Tibial artery (tissue), 4 donors: ENCODE results near the gene TRPM1.

Experiments
- DNase-seq, 2 donors: peaks; one replicate each; pipeline ENCODE4 v3.0.0-alpha.2; 2019
- H3K27ac ChIP-seq, 2 donors: fragments of 200-600 bp; sonication (generic) in 1 of 2; 1 replicate in 1 of 2; 2 replicates in 1 of 2; pipeline ENCODE4 v1.5.1; 2018 to 2019; ENCODE audit warnings: mild to moderate bottlenecking in 1 of 2
- H3K27me3 ChIP-seq, 2 donors: fragments of 200-600 bp; sonication (generic) in 1 of 2; one replicate each; pipeline versions ENCODE4 v1.5.1 to v1.6.0; 2016 to 2019
- H3K36me3 ChIP-seq, 3 donors: fragments of 200-600 bp; sonication (generic) in 2 of 3; one replicate each; pipeline ENCODE4 v1.5.1; 2016 to 2019; ENCODE audit warnings: mild to moderate bottlenecking in 2 of 3
- H3K4me1 ChIP-seq, 4 donors: fragments of 200-600 bp; sonication (generic) in 2 of 4; 1 replicate in 3 of 4; 2 replicates in 1 of 4; pipeline ENCODE4 v1.5.1; 2016 to 2019
- H3K4me3 ChIP-seq, 2 donors: fragments of 200-600 bp; sonication (generic) in 1 of 2; 1 replicate in 1 of 2; 2 replicates in 1 of 2; pipeline ENCODE4 v1.5.1; 2018 to 2019; ENCODE audit warnings: mild to moderate bottlenecking in 2 of 2
- H3K9me3 ChIP-seq, 3 donors: fragments of 200-600 bp; sonication (generic) in 1 of 3; one replicate each; pipeline ENCODE4 v1.5.1; 2016 to 2019
- CTCF ChIP-seq, 2 experiments: fragments of 200-600 bp in 1 of 2; fragments of 450-650 bp in 1 of 2; IDR thresholded peaks; one replicate each; pipeline ENCODE4 v1.5.1; 2017 to 2019; ENCODE audit warnings: antibody characterized with exemption in 2 of 2, mild to moderate bottlenecking in 1 of 2, moderate library complexity in 1 of 2
- intact Hi-C: fragments of 100-400 bp; cut with DNase I; formaldehyde crosslinking; loops from one replicate; pipeline ENCODE4 v1.15.0; 2023; ENCODE audit warnings: low total_unique reads

Gene TRPM1

GRCh38 chr15:30992249-30992864 is 109.2 kb downstream of the TRPM1 start:
- intact Hi-C loops, result loop anchor here (10.0 kb wide), 1 partner anchor 222 kb away; no protein-coding TSS in a partner anchor
- TF ChIP-seq CTCF (IDR thresholded peaks at IDR 0.05), result no peak
- Histone ChIP-seq H3K9me3 (no peaks in the 10 kb centered on the region), H3K27me3 (no peaks in the 10 kb centered on the region), H3K27ac (peak overlapping the region; percentile 97), H3K4me1 (peaks cover 0 to 25% (median 15%) of the 10 kb centered on the region in 4 donors), H3K4me3 (peak overlapping the region; percentile 100), H3K36me3 (no peaks in the 10 kb centered on the region)
- DNase-seq, result no peak

DNA sequence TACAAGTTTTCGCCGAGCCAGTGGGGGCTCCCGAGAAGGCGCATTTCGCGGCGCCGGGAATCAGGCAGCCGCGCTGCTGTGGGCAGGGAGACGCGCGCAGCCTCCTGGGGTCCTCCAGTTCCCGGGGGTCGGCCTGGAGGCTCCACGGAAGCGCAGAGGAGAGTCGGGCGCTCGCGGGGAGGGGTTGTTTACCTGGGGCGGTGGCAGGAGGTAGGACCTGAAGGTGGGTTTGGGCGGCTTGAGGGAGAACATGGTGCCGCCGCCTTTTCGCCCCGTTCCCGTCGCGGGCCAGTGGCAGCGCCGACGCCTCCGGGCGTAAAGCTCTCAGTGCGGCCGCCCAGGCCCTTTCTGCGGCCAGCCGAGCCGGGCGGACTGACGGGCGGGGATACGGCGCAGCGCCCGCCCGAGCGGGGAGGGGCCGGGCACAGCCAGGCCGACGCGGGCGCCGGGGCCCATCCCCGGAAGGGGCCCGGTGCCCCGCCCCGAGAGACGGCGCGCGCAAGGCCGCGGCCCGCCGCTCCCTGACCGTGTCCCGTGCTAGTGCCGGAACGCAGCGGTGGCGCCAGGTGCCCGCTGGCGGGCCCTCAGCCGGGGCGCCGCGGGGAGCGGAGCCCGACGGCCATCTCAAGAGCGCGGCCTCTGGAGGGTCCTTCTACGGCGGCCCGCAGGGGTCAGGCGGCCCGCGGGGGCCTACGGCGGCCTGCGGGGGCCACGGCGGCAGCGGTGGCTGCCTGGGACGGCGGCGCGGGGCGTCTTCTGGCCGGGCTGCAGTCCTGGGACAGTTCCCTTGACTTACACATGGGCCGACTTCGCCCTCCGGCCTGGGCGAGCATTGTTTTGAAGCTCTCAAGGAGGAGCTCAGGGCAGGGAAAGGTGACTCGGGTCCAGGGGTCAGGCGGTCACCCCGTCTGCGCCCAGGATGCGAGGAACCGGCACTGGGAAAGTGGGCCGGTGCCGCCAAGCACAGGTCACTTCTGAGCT is 110.0 kb downstream of the TRPM1 start, which contains the start of gene MTMR10:
MTMR10 (minus strand) TSS at position 374 of the 981 bp plus-strand sequence; CDS start at position 252, 122 bp downstream.
- intact Hi-C loops, result loop anchor here (10.0 kb wide), 1 partner anchor 223 kb away; no protein-coding TSS in a partner anchor
- Histone ChIP-seq H3K9me3 (no peaks in the 10 kb centered on the region), H3K4me1 (peaks cover 0 to 27% (median 16%) of the 10 kb centered on the region in 4 donors), H3K27ac (peak within 1 kb of the TSS; percentile 97), H3K36me3 (peaks cover 0 to 5% (median 0%) of the 10 kb centered on the region in 3 donors), H3K4me3 (peak within 1 kb of the TSS; percentile 100), H3K27me3 (no peaks in the 10 kb centered on the region)
- peak; percentile 47 to 85 for DNase-seq
- no peak for TF ChIP-seq CTCF (IDR thresholded peaks at IDR 0.05)

GRCh38 chr15:30990446-30991254 is 110.9 kb downstream of the TRPM1 start:
- intact Hi-C loops, result loop anchor here (10.0 kb wide), 1 partner anchor 224 kb away; no protein-coding TSS in a partner anchor
- no peak for DNase-seq
- Histone ChIP-seq H3K27me3 (no peaks in the 10 kb centered on the region), H3K27ac (peak overlapping the region; percentile 97), H3K4me1 (peaks cover 0 to 36% (median 20%) of the 10 kb centered on the region in 4 donors), H3K36me3 (peaks cover 0 to 13% (median 5%) of the 10 kb centered on the region in 3 donors), H3K9me3 (no peaks in the 10 kb centered on the region), H3K4me3 (peak overlapping the region; percentile 100)
- TF ChIP-seq CTCF (IDR thresholded peaks at IDR 0.05), result no peak

DNA sequence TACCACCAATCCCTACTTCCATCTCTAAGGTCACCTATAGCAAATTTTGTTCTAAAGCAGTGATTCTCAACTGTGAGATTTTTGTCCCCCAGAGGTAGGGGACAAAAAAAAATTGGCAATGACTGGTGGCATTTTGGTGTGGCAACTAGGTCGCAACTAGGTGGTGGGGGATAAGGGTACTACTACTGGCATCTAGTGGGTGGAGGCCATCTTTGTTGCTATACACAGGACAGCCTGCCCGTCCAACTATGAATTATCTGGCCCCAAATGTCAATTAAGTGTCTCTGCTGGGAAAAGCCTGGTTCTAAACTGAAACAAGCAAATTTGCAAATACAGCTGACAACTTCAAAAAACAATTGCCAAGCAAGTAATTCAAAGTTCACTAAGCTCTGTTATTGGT is 111.5 kb downstream of the TRPM1 start:
- no peak for TF ChIP-seq CTCF (IDR thresholded peaks at IDR 0.05)
- Histone ChIP-seq H3K4me1 (peaks cover 0 to 43% (median 26%) of the 10 kb centered on the region in 4 donors), H3K27ac (peak overlapping the region; percentile 16 to 97), H3K36me3 (peaks cover 0 to 14% (median 10%) of the 10 kb centered on the region in 3 donors), H3K4me3 (peak overlapping the region; percentile 100), H3K9me3 (no peaks in the 10 kb centered on the region), H3K27me3 (no peaks in the 10 kb centered on the region)
- no peak for DNase-seq
- intact Hi-C loops, result loop anchor here (10.0 kb wide), 1 partner anchor 225 kb away; no protein-coding TSS in a partner anchor

DNA sequence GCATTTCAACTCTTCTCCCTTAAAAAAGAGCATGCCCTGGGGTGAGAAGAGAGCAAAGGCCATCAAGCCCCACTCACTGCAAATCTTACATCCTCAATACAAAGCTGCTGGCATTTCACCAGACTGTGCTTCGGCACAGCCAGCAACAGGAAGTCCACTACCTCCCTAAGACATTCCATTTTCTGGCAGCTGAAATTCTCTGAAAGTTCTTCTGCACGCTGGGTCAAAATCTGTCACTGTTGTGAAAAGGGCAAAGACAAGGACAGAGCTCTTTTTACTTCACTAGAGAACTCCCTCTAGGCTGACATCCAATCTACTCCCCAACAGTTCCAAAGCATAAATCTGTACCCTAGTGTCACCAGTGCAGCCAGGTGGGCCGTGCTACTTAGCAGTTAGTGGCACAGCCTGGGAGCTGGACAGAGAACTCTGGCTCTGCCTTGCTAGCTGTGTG is 116.4 kb downstream of the TRPM1 start:
- H3K4me1 ChIP-seq, result peaks cover 0 to 63% (median 29%) of the 10 kb centered on the region in 4 donors
- no peaks in the 10 kb centered on the region for H3K9me3 ChIP-seq
- intact Hi-C loops, result no loop called here
- H3K4me3 ChIP-seq, result no peak overlapping the region
- DNase-seq, result peak in 1 of 2 donors; percentile 30
- peak overlapping the region in 1 of 2 donors; percentile 15 for H3K27ac ChIP-seq
- peaks cover 4 to 21% (median 10%) of the 10 kb centered on the region in 3 donors for H3K36me3 ChIP-seq
- no peak for TF ChIP-seq CTCF (IDR thresholded peaks at IDR 0.05)
- H3K27me3 ChIP-seq, result no peaks in the 10 kb centered on the region
